B cell (primary cell): ENCODE measurements around the gene DMRT1. TPM values are rescaled to one million over a fixed set of nuclear protein-coding genes. Genes with fewer than 3 reads are reported as not detected.

Experiments used
- ATAC-seq: fragments of 200-7000 bp; cut with Tn5 transposase; one replicate; pipeline ENCODE4 v1.10.0; 2021; ENCODE audit warnings: low read depth, mild to moderate bottlenecking, moderate number of reproducible peaks, moderate library complexity
- CTCF ChIA-PET: fragments of 350-600 bp; sonication (Branson Sonifier 250); formaldehyde crosslinking; loops from one replicate; lab custom pipeline; 2021; ENCODE audit warnings: antibody characterized with exemption, inconsistent platforms; lab: Charles Lee
- POLR2A ChIA-PET: fragments of 350-600 bp; sonication (Branson Sonifier 250); formaldehyde crosslinking; loops from one replicate; lab custom pipeline; 2021; ENCODE audit warnings: antibody characterized with exemption; lab: Charles Lee
- DNase-seq: peaks from one replicate; pipeline ENCODE4 v3.0.0; 2013
- H2AFZ ChIP-seq: 2 replicates; pipeline ENCODE4 v1.6.1; 2012; ENCODE audit warnings: mild to moderate bottlenecking, low read depth, low read length; ENCODE audit not compliant: insufficient read depth, poor library complexity, severe bottlenecking
- H3K27ac ChIP-seq, 2 donors: 1 replicate in 1 of 2; 2 replicates in 1 of 2; pipeline ENCODE4 v1.5.1; 2012 to 2013; ENCODE audit warnings: low read length in 2 of 2, mild to moderate bottlenecking in 2 of 2, moderate library complexity in 1 of 2
- H3K27me3 ChIP-seq, 4 experiments: fragments of 200-600 bp in 1 of 4; sonication (generic) in 1 of 4; replicated peaks in 1 of 4; 1 replicate in 2 of 4; 2 replicates in 2 of 4; pipeline versions ENCODE4 v1.6.1 to v1.7.0; 2013 to 2016; ENCODE audit warnings: low read length in 3 of 4, mild to moderate bottlenecking in 2 of 4, mixed read lengths in 1 of 4, moderate library complexity in 1 of 4; ENCODE audit not compliant: insufficient read depth in 4 of 4, control insufficient read depth in 3 of 4; ENCODE audit errors: control extremely low read depth in 1 of 4
- H3K36me3 ChIP-seq, 2 experiments: replicated peaks in 1 of 2; 1 replicate in 1 of 2; 2 replicates in 1 of 2; pipeline versions ENCODE4 v1.6.1 to v1.7.1; 2013; ENCODE audit warnings: low read length in 1 of 2; ENCODE audit not compliant: insufficient read depth in 2 of 2, control insufficient read depth in 1 of 2; ENCODE audit errors: control extremely low read depth in 1 of 2, extremely low read depth in 1 of 2
- H3K4me1 ChIP-seq, 2 donors: fragments of 200-600 bp in 1 of 2; sonication (generic) in 1 of 2; 1 replicate in 1 of 2; 2 replicates in 1 of 2; pipeline versions ENCODE4 v1.5.1 to v1.6.1; 2013 to 2017; ENCODE audit warnings: low read length in 2 of 2; ENCODE audit not compliant: control insufficient read depth in 2 of 2, insufficient read depth in 2 of 2
- H3K4me2 ChIP-seq: replicated peaks from 2 replicates; pipeline ENCODE3; 2012; ENCODE audit warnings: mild to moderate bottlenecking, low read depth, low read length; ENCODE audit not compliant: poor library complexity, severe bottlenecking
- H3K4me3 ChIP-seq, 5 experiments: fragments of 200-600 bp in 1 of 5; sonication (generic) in 1 of 5; 1 replicate in 3 of 5; 2 replicates in 2 of 5; pipeline versions ENCODE4 v1.5.1 to v1.7.0; 2011 to 2016; ENCODE audit warnings: low read length in 4 of 5, mild to moderate bottlenecking in 4 of 5, low read depth in 2 of 5, control low read depth in 1 of 5, moderate library complexity in 1 of 5; ENCODE audit not compliant: insufficient read depth in 1 of 5; ENCODE audit errors: control extremely low read depth in 1 of 5, extremely low read depth in 1 of 5
- H3K79me2 ChIP-seq: fragments of 200-600 bp; sonication (generic); one replicate; pipeline ENCODE4 v1.6.0; 2016; ENCODE audit warnings: low read length; ENCODE audit not compliant: control insufficient read depth, insufficient read depth
- H3K9ac ChIP-seq: fragments of 200-600 bp; sonication (generic); 2 replicates; pipeline ENCODE4 v1.6.1; 2017; ENCODE audit warnings: mild to moderate bottlenecking, low read length, moderate library complexity
- H3K9me3 ChIP-seq, 3 donors: one replicate each; pipeline versions ENCODE4 v1.6.1 to v1.7.1; 2013; ENCODE audit warnings: low read length in 2 of 3; ENCODE audit not compliant: control insufficient read depth in 2 of 3, insufficient read depth in 1 of 3; ENCODE audit errors: control extremely low read depth in 1 of 3
- H4K20me1 ChIP-seq: 2 replicates; pipeline ENCODE4 v1.6.0; 2012; ENCODE audit warnings: mild to moderate bottlenecking, low read length; ENCODE audit not compliant: insufficient read depth, control insufficient read depth, poor library complexity, severe bottlenecking
- H3K27ac Mint-ChIP-seq: one replicate; pipeline ENCODE4 v1.8.0; 2021; ENCODE audit warnings: mixed read lengths
- H3K27me3 Mint-ChIP-seq: one replicate; pipeline ENCODE4 v1.8.0; 2021; ENCODE audit warnings: mixed read lengths
- H3K4me1 Mint-ChIP-seq: one replicate; pipeline ENCODE4 v1.8.0; 2021; ENCODE audit warnings: mixed read lengths
- H3K4me3 Mint-ChIP-seq: one replicate; pipeline ENCODE4 v1.8.0; 2021; ENCODE audit warnings: mixed read lengths
- H3K9me3 Mint-ChIP-seq: one replicate; pipeline ENCODE4 v1.8.0; 2022; ENCODE audit warnings: mixed read lengths; ENCODE audit not compliant: insufficient read depth
- CTCF ChIP-seq: fragments of 200-600 bp; IDR thresholded peaks from one replicate; pipeline ENCODE4 v1.8.0; 2022; ENCODE audit warnings: antibody characterized with exemption, mild to moderate bottlenecking
- EZH2 ChIP-seq: IDR thresholded peaks from 2 replicates; pipeline ENCODE4 v1.6.1; 2012; ENCODE audit warnings: borderline replicate concordance, low read depth, mild to moderate bottlenecking, moderate library complexity, low read length; ENCODE audit not compliant: insufficient read depth, poor library complexity, severe bottlenecking
- WGBS: methylation state at CpG from one replicate; pipeline ENCODE4 v1.1.5; 2013; ENCODE audit warnings: missing lambda C conversion rate; ENCODE audit not compliant: insufficient coverage; 5-methylcytosine and 5-hydroxymethylcytosine counted together
- intact Hi-C: fragments of 100-400 bp; cut with micrococcal nuclease; formaldehyde crosslinking; loops from one replicate; pipeline ENCODE4 v1.10.0; 2022
- polyA plus RNA-seq: library from polyadenylated mRNA; depleted of rRNA; stranded (reverse); fragments of >200 nt; gene quantifications from 2 replicates; pipeline ENCODE4 v1.2.3, GENCODE V29; 2012
- total RNA-seq, 2 donors: library from RNA; stranded (reverse); fragments of 120-200 nt in 1 of 2; gene quantifications; 1 replicate in 1 of 2; 2 replicates in 1 of 2; pipeline versions ENCODE4 v1.2.3 to v1.2.4, GENCODE V29; 2013 to 2022

Gene DMRT1
- total and polyA plus RNA-seq, 2 donors (not counting 1 experiment from before 2014, with no cell fraction given) = not detected

- no peak overlapping the region for H3K4me3 ChIP-seq
- H3K27ac ChIP-seq = no peak overlapping the region
- CTCF ChIA-PET = no interaction called here
- no peaks in the 10 kb centered on the region for H4K20me1 ChIP-seq
- no peaks in the 10 kb centered on the region for H3K4me1 ChIP-seq
- no peak overlapping the region for H3K27ac Mint-ChIP-seq
- H3K27me3 Mint-ChIP-seq = peaks cover 46% of the 10 kb centered on the region
- 64% methylated on average over 1 of the region's 1 CpG for WGBS
- no peak overlapping the region for H2AFZ ChIP-seq
- POLR2A ChIA-PET = no interaction called here
- no peak overlapping the region for H3K4me3 Mint-ChIP-seq
- H3K9ac ChIP-seq = no peak overlapping the region
- H3K79me2 ChIP-seq = no peaks in the 10 kb centered on the region
- TF ChIP-seq CTCF = no peak
- TF ChIP-seq EZH2 = no peak
- peaks cover 0 to 3% (median 0%) of the 10 kb centered on the region in 3 donors for H3K9me3 ChIP-seq
- no peak for DNase-seq
- no peak overlapping the region for H3K4me2 ChIP-seq
- H3K36me3 ChIP-seq = no peaks in the 10 kb centered on the region
- H3K27me3 ChIP-seq = peaks cover 0 to 20% (median 11%) of the 10 kb centered on the region in 4 experiments
- intact Hi-C loops = no loop called here
- no peaks in the 10 kb centered on the region for H3K4me1 Mint-ChIP-seq
- no peaks in the 10 kb centered on the region for H3K9me3 Mint-ChIP-seq
- no peak for ATAC-seq
These were observed 108.6 kb downstream of the DMRT1 start for GRCh38 chr9:950139-950538.

GRCh38 chr9:952546-952945 lies 111.0 kb downstream of the DMRT1 start:
- Mint-ChIP-seq H3K9me3 (no peaks in the 10 kb centered on the region), H3K27ac (no peak overlapping the region), H3K4me1 (no peaks in the 10 kb centered on the region), H3K27me3 (peaks cover 29% of the 10 kb centered on the region), H3K4me3 (no peak overlapping the region)
- Histone ChIP-seq H3K27ac (no peak overlapping the region), H3K4me3 (no peak overlapping the region), H2AFZ (no peak overlapping the region), H3K27me3 (peaks cover 0 to 16% (median 11%) of the 10 kb centered on the region in 4 experiments), H3K9ac (no peak overlapping the region), H4K20me1 (no peaks in the 10 kb centered on the region), H3K4me2 (no peak overlapping the region), H3K9me3 (peaks cover 0 to 3% (median 0%) of the 10 kb centered on the region in 3 donors), H3K4me1 (no peaks in the 10 kb centered on the region), H3K36me3 (no peaks in the 10 kb centered on the region), H3K79me2 (no peaks in the 10 kb centered on the region)
- ChIA-PET CTCF (no interaction called here), POLR2A (no interaction called here)
- TF ChIP-seq EZH2 (no peak), CTCF (no peak)
- no CpG with 5 or more reads among the region's 4 CpGs for WGBS
- no peak for ATAC-seq
- intact Hi-C loops = no loop called here
- DNase-seq = no peak
